Ishikawa (cell line): ENCODE measurements around the gene GTSE1.

ENCODE experiments used
- CEBPB ChIP-seq: IDR thresholded peaks from 2 replicates; pipeline ENCODE4 v1.6.1; 2012
- CREB1 ChIP-seq: IDR thresholded peaks from 2 replicates; pipeline ENCODE4 v1.6.1; 2012; ENCODE audit warnings: low read depth
- EGR1 ChIP-seq: IDR thresholded peaks from 2 replicates; pipeline ENCODE4 v1.6.1; 2012
- EP300 ChIP-seq: IDR thresholded peaks from 2 replicates; pipeline ENCODE4 v1.6.1; 2012; ENCODE audit warnings: borderline replicate concordance
- FOXM1 ChIP-seq: IDR thresholded peaks from 2 replicates; pipeline ENCODE4 v1.6.1; 2012; ENCODE audit warnings: low read depth, borderline replicate concordance
- NFIC ChIP-seq: IDR thresholded peaks from 2 replicates; pipeline ENCODE4 v1.6.1; 2012
- RAD21 ChIP-seq: IDR thresholded peaks from 2 replicates; pipeline ENCODE4 v1.6.1; 2012; ENCODE audit warnings: low read depth
- TAF1 ChIP-seq: IDR thresholded peaks from 2 replicates; pipeline ENCODE4 v1.6.1; 2012; ENCODE audit warnings: low read depth, mild to moderate bottlenecking
- TCF12 ChIP-seq: IDR thresholded peaks from 2 replicates; pipeline ENCODE4 v1.6.1; 2012; ENCODE audit warnings: low read depth
- TEAD4 ChIP-seq: IDR thresholded peaks from 2 replicates; pipeline ENCODE4 v1.6.1; 2012
- YY1 ChIP-seq: IDR thresholded peaks from 2 replicates; pipeline ENCODE4 v1.6.1; 2012; ENCODE audit warnings: low read depth
- ZBTB7A ChIP-seq: IDR thresholded peaks from 2 replicates; pipeline ENCODE4 v1.6.1; 2012; ENCODE audit warnings: low read depth
- TF ChIP-seq, protein P1 (sequence below): IDR thresholded peaks from 2 replicates; pipeline ENCODE4 v1.6.1; 2012; ENCODE audit warnings: low read depth, mild to moderate bottlenecking
- TF ChIP-seq, protein P2 (sequence below): IDR thresholded peaks from 2 replicates; pipeline ENCODE4 v1.6.1; 2012
- TF ChIP-seq, protein P3 (sequence below): IDR thresholded peaks from 2 replicates; pipeline ENCODE4 v1.6.1; 2012

GTSE1 gene

DNA sequence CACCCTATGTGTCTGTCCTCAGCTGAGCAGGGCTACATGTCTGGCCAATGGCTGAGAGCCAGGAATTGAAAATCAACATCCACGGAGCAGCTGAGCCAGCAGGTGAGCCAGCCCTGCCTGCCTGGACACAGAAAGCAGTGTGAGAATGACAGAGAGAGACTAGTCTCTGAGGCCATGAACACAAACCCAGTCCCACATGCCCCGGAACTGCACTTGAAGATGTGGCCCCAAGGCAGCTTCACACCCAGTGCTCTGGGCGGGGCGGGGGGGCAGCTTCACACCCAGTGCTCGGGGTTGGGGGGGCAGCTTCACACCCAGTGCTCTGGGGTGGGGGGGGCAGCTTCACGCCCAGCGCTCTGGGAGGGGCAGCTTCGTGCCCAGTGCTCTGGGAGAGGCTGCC, 76.5 kb downstream of the GTSE1 start:
- TF ChIP-seq NFIC (no peak), CEBPB (no peak), YY1 (no peak), EP300 (no peak), CREB1 (no peak), FOXM1 (no peak), EGR1 (no peak), RAD21 (no peak), TAF1 (no peak), TEAD4 (no peak), ZBTB7A (no peak), TCF12 (no peak)
- TF ChIP-seq, protein P1, sequence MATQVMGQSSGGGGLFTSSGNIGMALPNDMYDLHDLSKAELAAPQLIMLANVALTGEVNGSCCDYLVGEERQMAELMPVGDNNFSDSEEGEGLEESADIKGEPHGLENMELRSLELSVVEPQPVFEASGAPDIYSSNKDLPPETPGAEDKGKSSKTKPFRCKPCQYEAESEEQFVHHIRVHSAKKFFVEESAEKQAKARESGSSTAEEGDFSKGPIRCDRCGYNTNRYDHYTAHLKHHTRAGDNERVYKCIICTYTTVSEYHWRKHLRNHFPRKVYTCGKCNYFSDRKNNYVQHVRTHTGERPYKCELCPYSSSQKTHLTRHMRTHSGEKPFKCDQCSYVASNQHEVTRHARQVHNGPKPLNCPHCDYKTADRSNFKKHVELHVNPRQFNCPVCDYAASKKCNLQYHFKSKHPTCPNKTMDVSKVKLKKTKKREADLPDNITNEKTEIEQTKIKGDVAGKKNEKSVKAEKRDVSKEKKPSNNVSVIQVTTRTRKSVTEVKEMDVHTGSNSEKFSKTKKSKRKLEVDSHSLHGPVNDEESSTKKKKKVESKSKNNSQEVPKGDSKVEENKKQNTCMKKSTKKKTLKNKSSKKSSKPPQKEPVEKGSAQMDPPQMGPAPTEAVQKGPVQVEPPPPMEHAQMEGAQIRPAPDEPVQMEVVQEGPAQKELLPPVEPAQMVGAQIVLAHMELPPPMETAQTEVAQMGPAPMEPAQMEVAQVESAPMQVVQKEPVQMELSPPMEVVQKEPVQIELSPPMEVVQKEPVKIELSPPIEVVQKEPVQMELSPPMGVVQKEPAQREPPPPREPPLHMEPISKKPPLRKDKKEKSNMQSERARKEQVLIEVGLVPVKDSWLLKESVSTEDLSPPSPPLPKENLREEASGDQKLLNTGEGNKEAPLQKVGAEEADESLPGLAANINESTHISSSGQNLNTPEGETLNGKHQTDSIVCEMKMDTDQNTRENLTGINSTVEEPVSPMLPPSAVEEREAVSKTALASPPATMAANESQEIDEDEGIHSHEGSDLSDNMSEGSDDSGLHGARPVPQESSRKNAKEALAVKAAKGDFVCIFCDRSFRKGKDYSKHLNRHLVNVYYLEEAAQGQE: no peak
- TF ChIP-seq, protein P2, sequence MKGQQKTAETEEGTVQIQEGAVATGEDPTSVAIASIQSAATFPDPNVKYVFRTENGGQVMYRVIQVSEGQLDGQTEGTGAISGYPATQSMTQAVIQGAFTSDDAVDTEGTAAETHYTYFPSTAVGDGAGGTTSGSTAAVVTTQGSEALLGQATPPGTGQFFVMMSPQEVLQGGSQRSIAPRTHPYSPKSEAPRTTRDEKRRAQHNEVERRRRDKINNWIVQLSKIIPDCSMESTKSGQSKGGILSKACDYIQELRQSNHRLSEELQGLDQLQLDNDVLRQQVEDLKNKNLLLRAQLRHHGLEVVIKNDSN: no peak

DNA sequence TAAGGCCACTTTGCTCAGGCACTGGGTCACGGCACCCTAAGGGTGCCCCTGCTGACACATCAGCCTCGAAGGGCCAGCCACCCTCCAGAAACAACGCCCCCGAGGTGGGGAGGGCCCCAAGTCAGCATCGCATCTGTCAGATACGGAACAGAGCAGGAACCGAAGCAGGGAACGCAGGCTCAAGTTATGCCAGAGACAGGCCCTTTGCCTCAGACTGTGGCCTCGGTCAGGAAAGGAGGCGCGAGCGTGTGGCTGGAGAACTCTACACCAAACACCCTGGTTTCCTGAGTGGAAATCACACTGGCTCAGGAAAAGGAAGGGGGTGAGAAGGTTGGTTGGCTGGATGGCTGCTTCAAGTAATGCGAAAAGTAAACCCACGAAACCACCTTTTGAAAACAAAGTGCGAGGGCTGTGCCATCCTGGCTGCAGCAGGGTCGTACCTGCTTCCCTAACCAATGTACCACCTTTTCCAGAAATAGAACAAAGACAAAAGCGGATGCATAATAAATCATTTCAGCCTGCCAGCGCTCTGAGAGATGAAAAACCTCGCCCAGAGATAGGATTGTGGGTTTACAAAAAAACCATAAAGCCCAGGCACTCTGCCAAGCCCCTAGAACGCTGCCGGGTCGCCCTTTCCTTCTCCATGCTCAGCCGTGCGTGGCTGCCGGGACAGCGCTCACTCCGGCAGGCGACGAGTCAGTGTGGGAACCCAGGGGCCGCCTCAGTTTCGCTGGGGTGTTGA, 77.4 kb downstream of the GTSE1 start:
- TF ChIP-seq TEAD4: peak; percentile 73
- peak; percentile 70 for TF ChIP-seq FOXM1
- no peak for TF ChIP-seq TAF1
- peak; percentile 89 for TF ChIP-seq EP300
- 0 out of 2 replicates have a peak, but pooled peaks have one; percentile 16 for TF ChIP-seq ZBTB7A
- TF ChIP-seq, protein P2: no peak
- TF ChIP-seq, protein P3, sequence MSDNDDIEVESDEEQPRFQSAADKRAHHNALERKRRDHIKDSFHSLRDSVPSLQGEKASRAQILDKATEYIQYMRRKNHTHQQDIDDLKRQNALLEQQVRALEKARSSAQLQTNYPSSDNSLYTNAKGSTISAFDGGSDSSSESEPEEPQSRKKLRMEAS: no peak
- peak; percentile 92; the same call in 1 of the 2 replicates for TF ChIP-seq TCF12
- peak; percentile 97 for TF ChIP-seq NFIC
- no peak; the same call in 1 of the 2 replicates for TF ChIP-seq RAD21

DNA sequence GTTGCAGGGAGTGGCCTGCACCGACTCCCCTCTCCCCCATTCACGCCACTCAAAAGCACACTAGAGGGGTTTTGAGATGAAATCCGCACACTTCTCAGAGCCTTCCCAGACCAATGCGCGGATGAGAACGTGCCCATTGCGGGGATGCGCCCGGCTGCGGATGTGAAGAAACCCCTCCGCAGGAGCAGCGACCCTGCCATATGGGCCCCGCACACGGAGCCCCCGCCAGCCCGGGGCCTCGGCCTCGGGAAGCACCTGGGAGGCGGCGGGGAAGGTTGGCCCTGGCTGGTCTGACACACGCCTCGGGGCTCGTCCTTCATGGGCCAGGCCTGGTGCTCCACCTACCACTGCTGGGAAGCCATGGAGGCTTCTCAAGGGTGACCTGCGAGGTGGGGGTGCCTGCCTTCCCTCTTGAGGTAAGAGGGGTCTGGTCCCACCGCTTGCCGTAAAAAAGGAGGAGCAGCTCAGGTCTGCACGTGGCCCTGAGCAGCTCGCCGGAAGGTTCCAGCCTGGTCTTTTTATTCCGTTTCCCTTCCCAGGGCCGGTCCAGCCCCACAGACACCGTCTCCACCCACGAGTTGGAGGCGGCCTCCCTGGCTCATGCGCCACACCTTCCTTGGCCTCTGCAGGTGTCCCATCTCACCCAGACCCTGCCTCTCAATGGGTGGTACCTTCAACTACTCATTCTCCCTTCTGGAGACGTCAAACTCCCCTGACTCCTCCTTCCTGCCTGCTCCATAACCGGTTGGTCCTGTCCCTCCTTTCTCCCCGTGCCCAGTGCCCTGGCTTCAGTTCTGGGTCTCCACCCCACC, 78.2 kb downstream of the GTSE1 start:
- TF ChIP-seq CEBPB: no peak; the same call in 1 of the 2 replicates
- TF ChIP-seq RAD21: no peak; the same call in 1 of the 2 replicates
- TF ChIP-seq YY1: peak; percentile 23; the same call in 1 of the 2 replicates
- TF ChIP-seq FOXM1: peak; percentile 42; the same call in 1 of the 2 replicates
- TF ChIP-seq ZBTB7A: no peak
- peak; percentile 45 for TF ChIP-seq TAF1
- TF ChIP-seq, protein P3: peak; percentile 97
- peak; percentile 79 for TF ChIP-seq NFIC
- TF ChIP-seq TCF12: peak; percentile 83
- no peak; the same call in 1 of the 2 replicates for TF ChIP-seq CREB1
- TF ChIP-seq, protein P2: peak; percentile 32; the same call in 1 of the 2 replicates
- TF ChIP-seq TEAD4: peak; percentile 65; the same call in 1 of the 2 replicates
- peak; percentile 83 for TF ChIP-seq EGR1
- TF ChIP-seq, protein P1: no peak; the same call in 1 of the 2 replicates
- TF ChIP-seq EP300: peak; percentile 84

DNA sequence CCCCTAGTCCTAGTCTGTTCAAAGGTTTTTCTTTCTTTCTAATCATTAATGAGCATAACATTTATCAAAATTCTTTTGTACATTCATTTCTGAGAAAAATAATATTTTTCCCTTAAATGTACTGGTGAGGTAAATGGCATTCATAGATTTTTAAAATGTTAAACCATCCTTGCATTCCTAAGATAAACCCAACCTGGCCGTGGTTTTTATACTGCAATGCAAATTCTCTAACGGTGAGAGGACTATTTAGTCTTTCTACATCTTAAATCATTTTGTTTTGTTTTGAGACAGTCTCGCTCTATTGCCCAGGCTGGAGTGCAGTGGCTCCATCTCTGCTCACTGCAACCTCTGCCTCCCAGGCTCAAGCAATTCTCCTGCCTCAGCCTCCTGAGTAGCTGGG, 79.4 kb downstream of the GTSE1 start:
- no peak for TF ChIP-seq YY1
- TF ChIP-seq RAD21: no peak
- TF ChIP-seq CEBPB: no peak
- no peak for TF ChIP-seq EP300
- TF ChIP-seq CREB1: no peak
- TF ChIP-seq EGR1: no peak
- TF ChIP-seq NFIC: no peak
- no peak for TF ChIP-seq FOXM1
